GM21381 (cell line): ENCODE results near the gene AUP1.

Experiments used
- ATAC-seq: cut with Tn5 transposase; IDR thresholded peaks from one replicate; pipeline ENCODE4 v1.9.1; 2021; ENCODE audit warnings: mild to moderate bottlenecking, moderate library complexity; ENCODE audit not compliant: unreplicated experiment

AUP1 gene

GRCh38 chr2:74538881-74539339 is 9.4 kb upstream of the AUP1 start:
- no peak for ATAC-seq

DNA sequence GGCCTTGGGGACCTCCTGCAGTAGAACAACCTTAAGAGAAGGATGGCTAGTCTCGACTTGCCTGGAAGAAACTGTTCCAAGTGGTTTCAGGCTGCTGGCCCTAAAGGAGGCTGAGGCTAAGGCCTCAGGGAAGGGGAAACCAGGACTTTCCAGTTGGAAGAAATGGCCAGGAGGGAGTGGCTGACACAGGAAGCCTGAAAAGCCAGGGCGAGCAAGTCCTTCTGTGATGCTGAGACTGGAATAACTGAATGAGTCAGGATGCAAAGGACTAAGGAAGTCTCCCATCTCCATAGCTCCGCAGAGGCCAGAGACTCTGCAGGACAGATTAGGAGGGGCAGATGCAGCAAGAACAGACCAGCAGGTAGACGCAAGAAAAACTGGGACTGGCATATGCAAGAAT is 7.6 kb upstream of the AUP1 start:
- no peak for ATAC-seq

DNA sequence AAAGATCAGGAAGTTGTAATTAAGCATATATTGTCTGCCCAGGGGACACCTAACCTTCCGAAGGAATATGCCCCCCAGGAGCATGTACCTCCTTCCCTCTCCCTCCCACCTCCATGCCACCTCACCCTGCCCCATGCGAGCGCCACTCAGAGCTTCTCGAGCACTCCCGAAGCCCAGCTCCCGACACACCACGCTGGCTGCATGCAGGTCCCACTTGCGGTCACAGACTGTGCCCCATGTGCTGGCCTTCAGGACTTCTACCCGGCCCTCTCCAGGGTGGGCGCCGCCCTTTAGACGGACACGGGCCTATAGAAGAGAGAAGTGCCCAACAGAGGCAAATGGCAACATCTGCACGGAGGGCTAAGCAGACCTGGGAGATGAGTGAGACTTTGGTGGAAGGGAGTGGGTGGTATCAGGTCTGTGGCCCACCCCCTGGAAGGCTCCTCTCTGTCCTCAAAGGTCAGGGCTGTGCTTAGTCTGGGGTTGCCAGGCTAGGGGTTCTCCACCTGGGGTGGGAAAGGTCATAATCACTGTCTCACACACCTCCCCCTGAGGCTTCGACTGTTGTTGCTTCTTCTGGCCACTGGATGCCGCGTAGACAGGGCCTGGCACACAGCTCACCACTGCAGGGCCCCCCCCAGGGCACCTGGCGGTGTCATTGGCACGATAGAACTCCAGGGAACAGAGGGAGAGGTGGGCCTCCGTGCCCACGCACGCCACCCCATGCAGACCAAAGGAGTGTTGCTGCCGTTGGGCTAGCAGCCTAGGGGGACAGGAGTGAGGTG is 6.9 kb upstream of the AUP1 start:
- ATAC-seq: no peak

- ATAC-seq: no peak
These were observed 6.0 kb upstream of the AUP1 start for GRCh38 chr2:74535440-74535965.

DNA sequence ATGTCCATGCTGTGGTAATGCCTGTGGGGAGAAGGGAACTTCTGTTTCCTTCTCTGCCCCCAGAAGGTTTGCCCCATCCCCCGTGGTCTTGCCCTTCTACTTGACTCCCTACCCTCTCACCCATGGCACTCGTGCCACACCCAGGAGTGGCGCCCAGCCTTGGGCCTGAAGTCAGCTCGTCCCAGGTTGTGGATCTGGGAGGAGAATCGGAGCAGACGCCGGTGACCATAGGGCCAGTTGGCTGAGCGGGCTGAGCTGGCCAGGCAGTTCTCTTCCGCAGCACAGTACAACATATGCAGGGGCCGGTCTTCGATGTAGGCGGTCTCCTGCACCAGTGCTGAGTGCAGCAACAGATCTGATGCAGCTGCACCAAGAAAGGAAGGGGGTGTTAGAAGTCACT is 4.9 kb upstream of the AUP1 start:
- ATAC-seq: no peak

DNA sequence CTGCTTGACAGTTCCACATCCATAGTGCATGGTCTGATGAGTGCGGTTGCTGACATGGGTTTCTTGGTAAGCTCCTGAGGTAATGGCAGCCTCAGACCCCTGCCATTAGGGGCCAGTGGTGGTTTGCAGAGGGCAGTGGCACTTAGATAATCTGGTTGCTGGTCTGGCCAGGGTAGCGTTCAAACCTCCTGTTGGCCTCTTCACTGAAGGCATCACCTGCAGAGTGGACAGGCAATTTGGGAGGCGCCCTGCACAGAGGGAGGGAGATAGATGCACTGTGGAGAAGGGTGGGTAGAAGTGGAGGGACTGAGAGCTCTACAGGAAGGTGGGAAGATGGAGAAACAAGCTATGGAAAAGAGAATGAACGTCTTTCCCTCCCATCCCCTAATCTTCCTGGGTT is 4.0 kb upstream of the AUP1 start:
- ATAC-seq: no peak

DNA sequence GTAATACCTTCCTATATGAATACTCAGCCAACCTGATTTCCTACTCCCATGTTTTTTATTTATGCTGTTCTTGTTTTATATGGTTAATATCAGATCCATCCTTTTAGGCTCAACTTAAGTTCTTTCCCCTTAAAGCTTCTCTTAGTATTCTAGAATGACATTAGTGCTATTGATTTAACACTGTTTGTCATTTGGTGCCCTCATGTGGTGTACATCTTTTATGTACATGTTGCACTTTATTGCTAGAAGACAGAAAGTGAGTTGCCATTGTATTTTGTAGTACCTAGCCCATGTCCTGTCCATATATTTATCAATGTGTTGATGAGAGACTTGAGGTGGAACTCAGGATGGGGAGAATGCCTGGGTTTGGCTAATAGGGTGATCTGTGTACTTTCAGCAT is 2.7 kb upstream of the AUP1 start:
- no peak for ATAC-seq

DNA sequence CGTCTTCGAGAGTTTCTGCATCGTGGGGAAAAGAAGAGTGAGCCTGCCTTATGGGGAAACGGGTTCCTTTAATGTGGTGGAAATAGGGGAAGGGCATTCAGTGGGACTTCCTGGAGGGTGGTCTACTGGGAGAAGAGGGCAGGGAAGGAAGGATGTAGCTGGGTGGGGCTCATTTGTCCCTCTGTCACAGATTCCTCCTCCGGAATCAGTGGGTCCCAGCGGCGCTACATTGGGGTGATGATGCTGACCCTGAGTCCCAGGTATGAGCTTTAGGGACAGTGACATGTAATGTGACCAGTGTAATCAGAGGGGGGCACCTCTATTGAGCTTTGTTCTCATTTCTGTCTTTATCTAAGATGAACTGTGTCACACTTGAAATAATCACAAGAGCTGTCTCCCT is 2.2 kb upstream of the AUP1 start:
- ATAC-seq: no peak

GRCh38 chr2:74530239-74531187 is 1.0 kb upstream of the AUP1 start:
- ATAC-seq: peak; percentile 27

DNA sequence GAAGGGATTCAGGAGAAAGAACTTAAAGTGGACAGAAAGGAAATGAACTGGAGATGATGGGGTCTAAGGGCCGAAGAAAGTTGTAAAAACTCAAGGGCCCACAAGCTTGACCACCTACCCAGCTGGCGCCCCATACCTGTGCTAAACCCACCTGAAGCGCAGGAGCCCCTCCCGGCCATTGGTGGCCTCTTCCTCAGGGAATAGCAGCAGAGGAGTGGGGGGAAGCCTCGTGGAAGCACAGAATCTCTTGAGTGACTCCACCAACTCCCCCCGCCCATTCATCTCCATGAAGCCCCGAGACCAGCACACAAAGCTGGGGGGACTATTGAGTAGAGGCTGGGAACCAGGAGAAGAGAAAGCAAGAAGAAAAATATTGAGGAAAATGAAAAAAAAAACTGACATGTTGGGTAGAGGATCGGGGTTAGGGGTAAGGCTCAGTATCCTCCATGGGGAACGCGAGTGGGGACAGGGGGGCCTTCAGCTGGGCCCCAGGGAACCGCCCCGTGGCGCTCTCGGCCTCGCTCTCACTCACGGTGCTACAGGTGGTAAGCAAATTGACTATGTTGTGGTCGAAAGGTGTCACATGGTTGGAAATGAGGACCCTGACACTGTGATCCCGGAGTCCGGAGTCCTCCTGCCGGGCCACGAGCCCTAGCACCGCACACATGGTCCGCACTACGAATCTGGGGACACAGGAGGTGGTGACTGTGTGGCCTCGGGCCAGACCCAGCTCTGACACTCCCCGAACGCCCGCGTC is 728 bp downstream of the AUP1 start:
- ATAC-seq: peak; percentile 6

DNA sequence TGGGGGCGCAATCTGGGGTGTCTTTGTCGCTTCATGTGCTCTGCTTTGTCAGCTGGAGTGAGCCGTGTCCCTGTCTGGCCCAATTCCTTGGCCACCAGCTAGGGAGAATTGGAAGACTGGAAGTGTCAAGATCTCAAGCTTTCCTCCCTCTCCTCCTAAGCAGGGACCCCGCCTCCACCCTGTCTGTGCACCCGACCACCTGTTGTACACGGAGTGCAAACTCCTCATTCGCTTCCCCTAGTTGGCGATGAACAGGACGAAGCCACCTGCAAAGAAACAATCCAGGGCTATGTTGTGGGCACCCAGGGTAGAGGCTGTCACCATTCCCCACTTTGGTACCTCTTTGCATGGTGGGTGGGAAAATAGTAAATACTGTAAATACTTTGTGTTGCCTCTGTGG is 1.8 kb downstream of the AUP1 start:
- no peak for ATAC-seq

DNA sequence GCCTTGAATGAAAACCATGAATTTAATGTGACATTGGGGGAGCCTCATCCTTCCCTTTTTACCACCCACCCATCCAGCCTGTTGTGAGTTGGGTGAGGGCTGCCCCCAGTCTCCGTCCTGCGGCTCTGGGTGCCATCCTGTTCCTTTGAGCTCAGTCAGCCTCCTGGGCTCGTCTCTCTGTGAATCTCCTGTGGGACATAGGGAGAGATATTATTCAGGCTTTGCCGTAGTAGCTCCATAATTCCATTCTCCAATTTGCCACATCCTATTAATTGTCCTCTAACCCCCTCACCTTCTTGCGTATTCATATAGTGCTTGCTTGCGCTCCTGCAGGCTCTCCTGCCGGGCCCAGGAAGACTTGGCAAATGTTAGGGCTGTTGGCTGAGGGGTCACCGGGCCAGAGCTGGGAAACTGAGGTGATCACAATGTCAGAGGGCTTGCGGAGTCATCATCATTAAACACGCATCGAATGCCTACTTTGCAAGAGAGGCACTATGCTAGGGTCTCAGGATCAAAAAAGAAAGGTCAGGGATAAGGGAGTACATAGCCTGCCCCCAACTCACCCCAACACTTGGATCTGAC is 2.8 kb downstream of the AUP1 start:
- ATAC-seq: no peak

DNA sequence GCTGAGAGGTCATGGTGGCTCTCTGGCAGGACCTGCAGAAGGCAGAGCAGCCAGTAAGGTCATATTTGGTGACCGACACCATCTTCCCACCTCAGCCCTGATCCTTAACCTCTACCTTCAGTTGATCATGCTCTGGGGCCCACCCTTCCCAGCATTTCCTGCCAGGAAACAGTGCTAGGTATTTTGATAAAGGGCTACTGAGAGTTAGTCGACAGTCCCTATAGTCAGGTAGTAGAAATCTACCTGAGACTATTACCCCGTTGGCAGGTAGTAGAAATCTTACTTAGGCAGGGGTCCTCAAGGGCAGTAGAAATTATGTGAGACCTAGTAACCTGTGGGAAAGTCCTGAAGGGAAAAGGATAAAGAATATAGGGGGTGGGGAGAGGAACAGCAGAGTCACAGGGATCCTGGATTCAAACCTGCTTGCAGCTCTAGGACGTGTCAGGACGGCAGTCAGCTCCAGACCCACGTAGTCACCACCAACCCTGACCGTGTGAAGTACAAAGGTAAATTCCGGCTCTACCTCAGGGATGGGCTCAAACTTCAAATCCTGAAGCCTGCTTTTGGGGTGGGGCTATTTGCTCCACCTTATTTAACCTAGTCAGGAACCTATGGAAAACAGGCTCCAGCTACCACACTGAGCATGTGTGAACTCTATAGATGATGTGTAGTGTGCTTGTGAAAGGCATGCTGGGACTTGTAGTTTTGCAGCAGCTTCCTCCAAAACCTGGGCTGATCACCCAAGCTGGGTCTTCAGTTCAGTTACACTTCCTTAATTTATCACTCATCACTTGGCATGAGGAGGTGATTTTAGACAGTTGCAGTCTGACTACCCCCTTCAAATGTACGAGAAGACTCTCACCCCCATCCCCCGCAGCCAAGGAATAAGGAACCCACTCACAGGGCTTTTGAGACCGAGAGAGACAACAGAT is 3.5 kb downstream of the AUP1 start, which contains the start of gene DQX1:
Gene DQX1 (minus strand): TSS at position 515 of the 932 bp plus-strand sequence. CDS start 502 bp downstream, at position 13.
- no peak for ATAC-seq

DNA sequence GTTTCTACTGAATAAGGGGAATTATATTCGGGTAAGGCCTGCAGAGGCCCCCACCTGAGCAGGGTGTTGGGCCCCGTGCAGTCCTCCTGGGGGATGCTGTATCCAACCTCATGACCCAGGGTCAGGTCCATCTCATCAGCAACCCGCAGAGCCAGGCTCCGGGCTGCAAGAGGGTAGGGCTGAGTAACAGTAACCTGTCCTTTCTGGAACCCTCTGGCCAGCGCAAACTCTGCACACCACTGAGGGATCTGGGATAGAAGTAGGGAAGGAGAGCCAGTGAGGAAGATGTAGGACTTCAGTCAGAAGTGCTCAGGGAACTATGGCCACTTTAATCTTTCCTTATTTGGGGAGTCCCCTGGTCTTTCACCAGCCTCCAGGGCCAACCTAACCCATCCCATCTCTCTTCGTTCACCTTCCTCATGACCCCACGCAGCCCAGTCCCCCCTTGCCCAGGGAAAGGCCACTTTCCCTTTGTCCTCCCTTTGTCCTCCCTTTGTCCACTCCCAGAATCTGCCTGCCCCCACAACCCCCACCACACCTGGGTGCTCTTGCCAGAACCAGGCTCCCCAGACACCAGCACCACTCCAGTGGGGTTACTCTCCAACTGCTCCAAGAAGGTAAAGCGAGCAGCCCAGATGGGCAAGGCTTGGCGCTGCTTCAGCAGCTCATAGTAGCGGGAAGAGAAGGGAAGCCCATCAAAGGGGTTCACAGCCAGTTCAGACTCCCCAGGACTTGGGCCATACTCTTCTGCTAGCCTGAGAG is 4.4 kb downstream of the AUP1 start:
- ATAC-seq: no peak

GRCh38 chr2:74524005-74524404 is 5.5 kb downstream of the AUP1 start:
- no peak for ATAC-seq

DNA sequence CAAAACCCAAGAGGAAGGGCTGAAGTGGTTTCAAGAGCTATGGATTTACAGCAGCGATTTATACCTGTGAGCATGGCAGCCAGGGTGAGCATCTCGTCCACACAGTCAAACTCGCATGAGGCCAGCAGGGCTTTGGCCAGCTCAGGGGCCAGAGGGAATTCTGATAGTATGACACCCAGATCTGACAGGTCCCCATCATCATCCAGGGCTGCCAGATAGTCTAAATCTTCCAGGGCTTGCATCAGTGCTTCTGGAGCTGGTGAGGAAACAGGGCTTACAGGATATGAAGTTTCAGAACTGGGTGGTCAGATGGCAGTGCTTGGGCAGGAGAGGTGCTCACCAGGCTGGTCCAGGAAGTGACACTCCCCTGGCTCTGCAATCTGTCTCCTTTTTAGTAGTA is 7.0 kb downstream of the AUP1 start:
- no peak for ATAC-seq

GRCh38 chr2:74516650-74517049 is 12.9 kb downstream of the AUP1 start:
- ATAC-seq: no peak

DNA sequence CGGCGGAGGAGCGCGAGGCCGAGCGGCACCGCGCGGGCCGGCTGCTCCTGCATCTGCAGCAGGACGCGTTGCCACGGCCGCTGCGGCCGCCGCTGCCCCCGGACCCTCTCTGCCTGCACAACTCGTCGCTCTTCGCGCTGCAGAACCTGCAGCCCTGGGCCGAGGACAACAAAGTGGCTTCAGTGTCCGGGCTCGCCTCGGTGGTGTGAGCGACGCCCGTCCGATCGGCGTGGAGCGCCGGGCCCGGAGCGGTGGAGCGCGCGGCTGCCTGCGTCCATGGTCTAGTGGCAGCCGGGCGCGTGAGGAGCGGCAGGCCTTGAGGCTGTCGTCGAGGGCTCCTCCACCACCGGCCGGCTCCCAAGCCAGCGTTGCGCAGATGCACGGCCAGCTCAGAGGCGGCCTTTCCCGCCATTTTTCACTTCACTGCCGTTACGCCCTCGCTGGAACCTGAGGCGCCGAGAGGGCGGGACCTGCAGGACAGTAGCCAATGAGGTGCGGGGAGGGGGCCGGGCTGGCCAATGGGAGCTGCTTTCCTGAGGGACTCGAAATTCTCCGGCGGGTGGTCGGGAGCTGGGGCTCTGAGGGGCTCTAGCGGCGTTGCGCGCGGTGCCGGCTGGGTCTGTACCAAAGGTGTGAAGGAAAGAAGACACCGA is 13.4 kb downstream of the AUP1 start:
- ATAC-seq: no peak
